ENCODE results near the gene SESN1. TPM values are rescaled to one million over a fixed set of nuclear protein-coding genes. Genes with fewer than 3 reads are reported as not detected.

The SESN1 gene
- total and polyA plus RNA-seq, 3 donors from 2014 or later, result 82.0 to 152 (median 132) TPM

DNA sequence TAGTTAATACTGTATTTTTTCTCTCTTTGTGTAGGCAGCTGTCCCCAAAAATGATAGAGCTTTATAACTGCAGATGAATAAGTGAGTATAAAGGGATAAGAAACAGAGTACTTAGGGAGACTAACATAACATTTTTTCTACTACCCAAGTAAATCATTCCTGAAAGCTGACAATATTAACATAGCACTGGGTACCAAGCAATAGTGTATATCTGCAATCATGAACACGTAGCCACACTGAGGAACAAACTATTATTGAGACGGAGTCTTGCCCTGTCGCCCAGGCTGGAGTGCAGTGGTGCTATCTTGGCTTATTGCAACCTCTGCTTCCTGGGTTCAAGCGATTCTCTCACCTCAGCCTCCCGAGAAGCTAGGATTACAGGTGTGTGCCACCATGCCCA lies 105.9 kb downstream of the SESN1 start:
- WGBS, 2 donors, result 96 to 97% methylated on average over 5 of the region's 5 CpGs
- H3K27me3 ChIP-seq, result no peaks in the 10 kb centered on the region
- no peaks in the 10 kb centered on the region for H3K9me3 ChIP-seq
- DNase-seq, result no peak
- no peak overlapping the region for H3K4me3 ChIP-seq
- no peak overlapping the region for H3K27ac ChIP-seq
- no peaks in the 10 kb centered on the region for H3K4me1 ChIP-seq
- TF ChIP-seq, protein P1, sequence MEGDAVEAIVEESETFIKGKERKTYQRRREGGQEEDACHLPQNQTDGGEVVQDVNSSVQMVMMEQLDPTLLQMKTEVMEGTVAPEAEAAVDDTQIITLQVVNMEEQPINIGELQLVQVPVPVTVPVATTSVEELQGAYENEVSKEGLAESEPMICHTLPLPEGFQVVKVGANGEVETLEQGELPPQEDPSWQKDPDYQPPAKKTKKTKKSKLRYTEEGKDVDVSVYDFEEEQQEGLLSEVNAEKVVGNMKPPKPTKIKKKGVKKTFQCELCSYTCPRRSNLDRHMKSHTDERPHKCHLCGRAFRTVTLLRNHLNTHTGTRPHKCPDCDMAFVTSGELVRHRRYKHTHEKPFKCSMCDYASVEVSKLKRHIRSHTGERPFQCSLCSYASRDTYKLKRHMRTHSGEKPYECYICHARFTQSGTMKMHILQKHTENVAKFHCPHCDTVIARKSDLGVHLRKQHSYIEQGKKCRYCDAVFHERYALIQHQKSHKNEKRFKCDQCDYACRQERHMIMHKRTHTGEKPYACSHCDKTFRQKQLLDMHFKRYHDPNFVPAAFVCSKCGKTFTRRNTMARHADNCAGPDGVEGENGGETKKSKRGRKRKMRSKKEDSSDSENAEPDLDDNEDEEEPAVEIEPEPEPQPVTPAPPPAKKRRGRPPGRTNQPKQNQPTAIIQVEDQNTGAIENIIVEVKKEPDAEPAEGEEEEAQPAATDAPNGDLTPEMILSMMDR (IDR thresholded peaks at IDR 0.05), result no peak
- no peak for TF ChIP-seq POLR2A (IDR thresholded peaks at IDR 0.05)
- no peaks in the 10 kb centered on the region for H3K36me3 ChIP-seq (ENCODE audit: low read depth, missing control alignments)
- intact Hi-C loops (cut with DNase I; ENCODE audit: low total_unique reads), result no loop called here

DNA sequence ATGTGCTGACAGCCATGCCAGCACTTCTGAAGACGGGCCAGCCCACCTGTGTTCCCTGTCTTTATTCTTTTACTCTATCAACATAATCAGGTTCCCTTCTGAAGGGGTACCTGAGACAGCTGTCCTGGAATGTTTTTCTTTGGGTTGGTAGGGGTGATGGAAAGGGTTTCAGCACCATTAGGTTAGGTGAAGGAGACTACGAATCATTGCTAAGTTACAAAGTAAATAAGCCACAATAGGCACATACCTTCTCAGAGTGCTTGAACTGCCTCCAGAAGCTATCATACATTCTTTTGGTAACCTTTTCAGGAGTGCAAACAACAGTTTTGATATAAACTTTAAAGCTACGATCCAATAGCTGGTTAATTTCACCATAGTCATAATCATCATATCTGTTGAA lies 106.3 kb downstream of the SESN1 start:
- Histone ChIP-seq H3K27ac (no peak overlapping the region), H3K9me3 (no peaks in the 10 kb centered on the region), H3K4me3 (no peak overlapping the region), H3K36me3 (ENCODE audit: low read depth, missing control alignments) (no peaks in the 10 kb centered on the region), H3K27me3 (no peaks in the 10 kb centered on the region), H3K4me1 (no peaks in the 10 kb centered on the region)
- intact Hi-C loops (cut with DNase I; ENCODE audit: low total_unique reads), result no loop called here
- DNase-seq, result no peak
- WGBS, 2 donors, result 76 to 91% methylated on average over 3 of the region's 3 CpGs
- TF ChIP-seq, protein P1 (IDR thresholded peaks at IDR 0.05), result no peak
- no peak for TF ChIP-seq POLR2A (IDR thresholded peaks at IDR 0.05)

DNA sequence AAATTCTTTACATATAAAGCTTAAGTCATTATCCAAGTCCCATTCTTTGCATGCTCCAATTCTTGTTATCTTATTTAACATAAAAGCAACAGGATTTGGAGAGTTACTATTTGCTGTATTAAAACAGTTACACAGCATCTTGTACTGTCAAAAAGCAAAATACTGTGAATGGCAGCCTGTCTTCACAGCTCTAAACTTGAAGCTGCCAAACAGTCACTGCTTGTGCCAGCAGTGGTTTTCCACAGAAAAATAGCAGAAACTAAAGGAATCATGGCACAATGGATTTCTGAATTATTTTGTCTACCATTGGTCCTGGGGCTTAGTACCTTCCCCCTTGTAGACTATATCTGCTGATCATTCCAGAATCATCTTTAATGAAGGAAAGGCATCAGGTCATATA lies 107.5 kb downstream of the SESN1 start:
- Histone ChIP-seq H3K9me3 (no peaks in the 10 kb centered on the region), H3K36me3 (ENCODE audit: low read depth, missing control alignments) (no peaks in the 10 kb centered on the region), H3K4me1 (no peaks in the 10 kb centered on the region), H3K4me3 (no peak overlapping the region), H3K27ac (no peak overlapping the region), H3K27me3 (no peaks in the 10 kb centered on the region)
- DNase-seq, result no peak
- intact Hi-C loops (cut with DNase I; ENCODE audit: low total_unique reads), result no loop called here
- TF ChIP-seq, protein P1 (IDR thresholded peaks at IDR 0.05), result no peak
- no peak for TF ChIP-seq POLR2A (IDR thresholded peaks at IDR 0.05)

DNA sequence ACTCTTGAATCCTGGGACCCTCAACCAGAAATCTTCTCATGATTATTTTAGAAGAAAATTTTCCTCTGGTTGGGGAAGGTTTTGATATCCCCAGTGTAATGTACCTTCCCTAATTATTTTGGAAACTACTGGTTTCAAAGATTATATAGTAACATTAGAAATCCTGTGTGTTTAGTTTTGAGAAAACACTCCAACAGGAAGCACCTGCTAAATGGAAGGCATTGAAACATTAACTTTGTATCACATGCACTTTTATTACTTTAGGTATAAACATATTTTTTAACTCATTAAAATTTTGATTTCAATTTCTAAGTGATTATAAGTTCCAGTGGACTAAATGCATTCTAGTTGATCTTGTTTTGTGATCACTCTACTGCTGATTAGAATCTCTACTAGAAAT lies 109.3 kb downstream of the SESN1 start:
- no peaks in the 10 kb centered on the region for H3K36me3 ChIP-seq (ENCODE audit: low read depth, missing control alignments)
- H3K27ac ChIP-seq, result no peak overlapping the region
- no peaks in the 10 kb centered on the region for H3K9me3 ChIP-seq
- no peak for TF ChIP-seq POLR2A (IDR thresholded peaks at IDR 0.05)
- TF ChIP-seq, protein P1 (IDR thresholded peaks at IDR 0.05), result no peak
- H3K27me3 ChIP-seq, result no peaks in the 10 kb centered on the region
- DNase-seq, result no peak
- no peaks in the 10 kb centered on the region for H3K4me1 ChIP-seq
- intact Hi-C loops (cut with DNase I; ENCODE audit: low total_unique reads), result no loop called here
- no peak overlapping the region for H3K4me3 ChIP-seq

DNA sequence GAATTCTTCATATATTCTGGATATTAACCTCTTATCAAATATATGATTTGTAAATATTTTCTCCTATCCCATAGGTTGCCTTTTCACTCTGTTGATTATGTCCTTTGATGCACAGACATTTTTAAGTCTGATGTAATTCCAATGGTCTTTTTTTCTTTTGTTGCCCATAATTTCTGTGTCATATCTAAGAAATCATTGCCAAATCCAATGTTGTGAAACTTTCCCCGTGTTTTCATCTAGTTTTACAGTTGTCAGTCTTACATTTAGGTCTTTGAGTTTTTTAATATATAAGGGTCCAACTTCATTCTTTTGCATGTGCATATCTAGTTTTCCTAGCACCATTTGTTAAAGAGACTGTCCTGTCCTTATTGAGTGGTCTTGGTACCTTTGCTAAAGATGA lies 111.5 kb downstream of the SESN1 start:
- Histone ChIP-seq H3K4me3 (no peak overlapping the region), H3K27me3 (no peaks in the 10 kb centered on the region), H3K36me3 (ENCODE audit: low read depth, missing control alignments) (no peaks in the 10 kb centered on the region), H3K4me1 (no peaks in the 10 kb centered on the region), H3K27ac (no peak overlapping the region), H3K9me3 (no peaks in the 10 kb centered on the region)
- TF ChIP-seq POLR2A (IDR thresholded peaks at IDR 0.05), result no peak
- TF ChIP-seq, protein P1 (IDR thresholded peaks at IDR 0.05), result no peak
- no peak for DNase-seq
- 91 to 95% methylated on average over 1 of the region's 1 CpG for WGBS, 2 donors
- intact Hi-C loops (cut with DNase I; ENCODE audit: low total_unique reads), result no loop called here
